Stimulated activated CD8-positive, alpha-beta memory T cell treated with anti-CD3 and anti-CD28 coated beads, Interleukin-15, amount 100 ng/mL, for 1 hour (primary cell): ENCODE results near the gene KIRREL1.

ENCODE experiments used
- DNase-seq: peaks from one replicate; pipeline ENCODE4 v3.0.0-alpha.2; 2020; ENCODE audit warnings: low read depth

Gene KIRREL1

DNA sequence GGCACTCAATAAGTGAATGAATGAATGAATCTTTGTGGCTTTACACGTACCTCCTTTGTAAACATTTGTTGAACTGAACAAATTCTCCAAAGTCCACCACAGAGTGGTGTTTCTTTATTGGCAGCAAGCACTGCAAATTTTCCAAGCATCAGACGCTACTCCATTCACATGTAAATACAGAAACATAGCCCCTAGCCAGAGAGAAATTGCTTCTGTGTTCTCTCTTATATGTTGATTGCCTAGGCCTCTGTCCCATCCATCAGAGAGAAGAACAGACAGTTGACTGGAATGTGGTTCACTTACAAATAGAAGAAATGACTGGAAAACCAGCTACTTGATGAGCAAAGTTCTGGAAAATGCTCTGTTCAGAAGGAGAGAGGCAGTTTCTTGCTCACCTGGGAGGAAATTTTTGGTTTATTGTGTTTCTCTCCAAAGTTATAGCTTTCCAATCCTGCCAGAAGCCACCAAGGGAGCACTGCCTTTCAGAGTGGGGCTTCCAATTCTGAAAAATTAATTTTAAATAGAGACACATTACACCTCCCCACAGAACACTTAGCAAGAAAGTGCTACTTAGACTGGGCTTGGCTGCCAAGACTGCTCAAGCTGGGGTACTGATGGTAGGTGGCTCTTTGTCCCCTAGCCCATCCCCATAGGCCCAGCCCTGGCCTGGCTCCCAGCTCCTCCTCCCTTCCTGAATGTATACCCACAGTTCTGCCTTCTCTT is 18.1 kb upstream of the KIRREL1 start:
- DNase-seq: no peak

DNA sequence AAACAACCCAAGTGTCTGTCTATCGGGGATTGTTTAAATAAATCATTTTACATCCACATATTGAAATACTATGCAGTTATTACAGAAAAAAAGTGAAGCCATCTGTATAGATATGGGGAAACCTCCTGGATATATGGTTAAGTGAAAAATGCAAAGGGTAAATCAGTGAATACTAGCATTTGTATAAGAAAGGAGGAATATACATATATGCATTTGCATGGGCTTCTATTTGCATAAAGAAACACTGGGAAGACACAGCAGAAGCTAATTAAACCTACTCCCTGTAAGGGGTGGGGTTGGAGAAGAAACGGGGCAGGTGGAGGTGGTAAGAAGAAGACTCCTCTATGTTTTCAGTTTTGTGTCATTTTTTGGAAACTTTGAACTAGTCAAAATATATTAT is 16.6 kb upstream of the KIRREL1 start:
- no peak for DNase-seq

DNA sequence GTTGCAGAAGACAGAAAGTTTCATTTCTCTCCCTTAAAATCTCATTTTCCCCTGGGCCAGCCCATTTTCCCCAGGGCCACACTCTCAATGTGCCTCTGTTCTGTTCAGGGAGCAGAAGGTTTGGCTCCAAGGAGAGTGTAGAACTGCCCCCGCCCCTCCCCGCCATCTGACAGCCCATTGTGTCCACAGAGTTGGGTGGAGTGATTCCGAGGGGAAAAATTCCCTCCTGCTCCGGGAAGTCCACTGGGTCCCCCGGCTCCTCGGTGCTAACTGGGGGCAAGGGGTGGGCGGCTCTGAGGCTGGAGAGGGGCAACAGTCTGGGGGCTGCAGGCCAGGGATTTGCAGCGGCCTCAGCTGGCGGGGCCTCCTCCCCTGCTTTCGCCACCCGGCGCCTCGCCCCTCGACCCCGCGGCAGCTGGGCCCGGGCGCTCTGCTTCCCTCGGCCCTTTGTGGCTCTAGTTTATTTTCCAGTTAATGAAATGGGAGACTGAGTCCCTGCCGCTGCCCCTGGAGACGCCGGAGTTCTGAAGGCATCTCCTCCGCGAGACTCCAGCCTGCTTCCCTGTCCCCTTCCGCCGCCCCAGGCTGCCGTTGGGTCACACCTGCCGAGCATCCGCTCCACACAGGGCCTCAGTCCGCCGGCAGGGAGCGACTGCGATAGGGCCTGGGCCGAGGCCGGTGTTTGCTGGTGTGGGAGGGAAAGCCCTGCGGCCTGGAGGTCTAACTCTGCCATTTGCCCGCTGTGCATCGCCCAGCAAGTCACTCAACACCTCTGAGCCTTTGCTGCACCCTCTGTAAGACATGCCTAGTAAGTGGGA is 14.7 kb upstream of the KIRREL1 start:
- no peak for DNase-seq

DNA sequence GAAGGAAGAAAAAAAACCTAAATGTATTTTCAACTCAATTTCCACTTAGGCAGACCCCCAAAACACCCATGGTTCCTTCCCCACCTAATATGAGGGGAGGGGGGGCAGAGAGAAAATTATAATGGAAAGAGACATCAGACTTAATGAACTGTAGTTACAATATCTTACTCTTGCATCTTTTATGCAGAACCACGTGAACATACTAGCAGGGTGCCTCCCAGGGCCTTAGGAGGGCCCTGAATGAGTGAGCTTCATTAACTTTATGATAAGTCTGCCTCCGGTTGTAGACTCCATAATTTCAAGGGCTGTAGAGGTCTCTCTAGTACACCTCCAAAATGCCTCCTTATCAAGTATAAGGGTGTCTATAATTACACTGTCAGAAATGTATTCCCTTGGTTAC is 11.3 kb upstream of the KIRREL1 start:
- DNase-seq: no peak

DNA sequence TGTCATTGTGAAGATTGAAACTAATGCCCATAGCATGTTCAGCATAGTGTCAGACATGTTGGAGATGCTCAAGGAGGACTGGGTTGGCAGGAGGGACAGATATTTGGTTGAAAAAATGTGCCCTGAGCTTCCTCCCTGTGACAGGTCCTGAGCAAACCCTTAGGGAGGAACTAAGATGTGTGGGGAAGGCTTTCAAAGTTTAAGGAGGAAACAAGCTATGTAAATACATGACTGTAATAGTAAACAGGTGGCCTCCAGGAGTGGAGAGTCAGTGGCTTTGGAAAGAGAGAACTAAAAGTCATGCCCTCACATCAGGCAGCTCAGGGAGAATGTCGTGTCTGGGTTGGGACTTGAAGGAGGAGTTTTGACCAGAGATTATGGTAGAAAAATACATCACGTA is 9.7 kb upstream of the KIRREL1 start:
- no peak for DNase-seq

DNA sequence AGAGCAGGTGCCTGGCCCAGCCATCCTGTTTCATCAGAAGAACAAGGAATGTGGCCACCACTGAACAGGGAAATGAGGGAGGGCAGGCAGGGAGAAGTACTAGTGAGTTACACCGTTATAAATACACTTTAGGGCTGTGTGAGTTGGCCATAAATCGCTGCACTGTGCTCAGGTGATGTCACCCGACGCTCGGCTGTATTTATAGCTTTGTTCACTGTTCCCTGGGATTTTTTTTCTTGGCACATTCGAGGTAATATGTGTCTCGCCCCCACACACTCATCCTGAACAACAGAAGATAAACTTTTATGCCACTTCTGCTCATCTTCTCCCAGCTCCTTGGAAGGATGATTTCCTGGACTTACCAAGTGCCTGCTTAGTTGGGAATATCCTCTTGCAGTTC is 9.0 kb upstream of the KIRREL1 start:
- no peak for DNase-seq

DNA sequence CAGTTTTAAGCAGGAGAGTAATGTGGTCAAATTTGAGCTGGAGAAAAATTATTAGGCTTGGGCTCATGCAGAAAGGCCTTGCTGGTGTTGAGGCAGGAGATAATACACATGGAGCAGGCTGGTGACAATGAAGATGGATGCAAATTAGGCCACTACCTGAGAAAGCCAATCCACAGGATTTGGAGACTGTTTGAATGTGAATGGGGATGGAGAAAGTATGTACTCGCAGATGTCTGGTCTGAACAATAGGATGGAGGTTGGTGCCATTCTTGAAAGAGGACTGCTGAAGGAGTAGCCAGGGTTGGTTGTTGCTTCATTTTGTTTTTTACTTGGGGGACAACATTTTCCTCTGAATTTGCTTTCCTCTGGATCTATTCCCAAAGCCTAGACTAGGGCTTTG is 8.0 kb upstream of the KIRREL1 start:
- DNase-seq: no peak

DNA sequence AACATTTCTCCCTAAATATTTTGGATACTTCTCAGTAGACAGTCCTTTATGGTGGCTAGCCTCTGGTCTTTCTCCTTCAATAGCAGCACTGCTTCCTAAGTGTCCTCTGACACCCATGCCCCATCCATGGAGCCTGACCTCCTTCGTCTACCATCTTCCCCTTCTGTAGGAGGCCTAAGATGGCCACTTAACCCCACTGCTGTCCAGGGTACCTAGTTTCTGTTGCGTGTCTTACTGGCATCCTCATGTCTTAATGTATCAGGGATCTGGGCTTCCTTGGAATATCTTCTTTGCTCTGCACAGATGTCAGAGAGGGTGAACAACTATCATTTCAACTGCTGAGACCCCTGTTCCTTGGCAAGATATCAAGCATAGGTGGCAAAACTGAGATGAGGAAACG is 5.4 kb upstream of the KIRREL1 start:
- DNase-seq: no peak

DNA sequence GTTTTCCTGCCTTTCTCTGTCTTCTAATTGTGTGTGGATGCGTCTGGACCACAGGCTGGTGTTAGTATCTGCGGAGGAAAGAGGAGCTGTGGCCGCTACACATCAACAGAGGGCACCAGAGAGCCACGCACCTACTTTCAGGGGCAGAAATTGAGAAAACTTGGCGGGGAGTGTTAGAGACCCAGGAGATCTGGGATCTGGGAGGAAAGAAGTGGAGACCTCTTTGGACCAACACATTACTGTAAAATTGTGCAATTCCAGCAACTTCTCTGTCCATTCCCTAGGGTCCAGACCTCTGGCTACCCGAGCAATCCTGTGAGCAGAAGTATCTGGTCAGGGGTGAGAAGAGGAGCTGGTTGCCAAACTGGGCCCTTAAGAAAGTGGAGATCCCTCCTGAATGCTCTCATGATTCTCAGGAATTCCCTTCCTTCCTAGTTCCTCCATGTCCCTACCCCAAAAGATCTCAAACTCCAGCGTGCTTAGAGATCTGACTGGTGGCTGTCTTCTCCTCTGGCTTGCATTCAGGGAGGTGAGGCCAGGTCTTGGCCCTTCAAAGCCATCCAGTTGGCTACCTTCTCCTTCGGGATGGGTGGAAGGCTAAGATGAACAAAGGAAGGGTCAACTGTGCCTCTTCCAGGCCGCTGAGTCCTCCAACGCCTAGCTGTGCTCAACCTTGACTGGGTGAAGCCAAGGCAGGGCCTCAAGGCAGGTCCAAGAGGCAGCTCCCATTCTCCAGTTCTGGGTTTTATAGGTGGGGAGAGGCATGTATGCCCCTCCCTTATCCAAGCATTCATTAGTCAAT is 1.2 kb upstream of the KIRREL1 start:
- peak; percentile 11 for DNase-seq

DNA sequence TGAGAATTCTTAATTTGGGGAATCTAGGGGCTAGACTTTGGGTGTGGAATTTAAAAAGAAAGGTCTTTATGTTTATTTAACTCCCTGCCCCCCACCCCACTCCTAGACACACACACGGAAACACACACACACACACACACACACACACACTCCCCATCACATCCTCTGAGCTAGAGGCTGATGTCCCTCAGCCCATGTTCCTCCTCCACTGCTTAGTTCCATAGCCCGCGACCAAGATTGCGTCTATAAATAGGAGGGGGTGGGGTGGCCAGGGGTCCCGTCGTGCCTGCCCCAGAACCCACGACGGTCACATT is 655 bp upstream of the KIRREL1 start:
- no peak for DNase-seq

DNA sequence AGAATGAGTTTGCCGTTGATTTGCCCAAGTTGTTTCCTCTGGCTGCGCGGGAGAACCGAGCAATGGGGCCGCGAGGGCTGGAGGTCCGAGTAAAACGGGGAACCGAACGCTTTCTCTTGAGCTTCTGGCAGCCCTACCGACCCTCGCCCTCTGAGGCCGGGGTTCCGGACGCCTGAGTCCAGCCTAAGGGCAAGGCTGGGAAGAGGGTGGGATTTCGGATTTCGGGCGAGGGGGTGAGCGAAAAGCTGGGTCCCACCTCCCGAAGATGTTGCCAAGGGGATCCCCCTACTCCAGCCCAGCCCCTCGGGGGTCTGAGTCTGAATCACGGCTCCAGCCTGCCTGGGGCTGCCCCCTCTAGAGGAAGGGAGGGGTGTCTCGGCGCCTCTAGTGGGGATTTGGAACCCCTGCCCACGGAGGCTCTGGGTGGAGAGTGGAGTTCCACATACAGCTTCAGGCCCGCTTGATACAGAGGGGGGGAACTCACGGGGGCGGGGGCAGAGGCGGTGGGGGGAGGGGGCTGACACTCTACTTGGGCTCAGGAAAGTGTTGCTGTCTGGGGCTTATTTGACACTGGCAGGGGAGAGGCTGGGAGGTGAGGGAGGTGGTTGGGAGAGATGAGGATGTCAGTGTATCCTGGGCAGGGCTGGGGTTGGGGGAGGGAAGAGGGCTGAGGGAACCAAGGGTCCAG is 617 bp downstream of the KIRREL1 start:
- no peak for DNase-seq

DNA sequence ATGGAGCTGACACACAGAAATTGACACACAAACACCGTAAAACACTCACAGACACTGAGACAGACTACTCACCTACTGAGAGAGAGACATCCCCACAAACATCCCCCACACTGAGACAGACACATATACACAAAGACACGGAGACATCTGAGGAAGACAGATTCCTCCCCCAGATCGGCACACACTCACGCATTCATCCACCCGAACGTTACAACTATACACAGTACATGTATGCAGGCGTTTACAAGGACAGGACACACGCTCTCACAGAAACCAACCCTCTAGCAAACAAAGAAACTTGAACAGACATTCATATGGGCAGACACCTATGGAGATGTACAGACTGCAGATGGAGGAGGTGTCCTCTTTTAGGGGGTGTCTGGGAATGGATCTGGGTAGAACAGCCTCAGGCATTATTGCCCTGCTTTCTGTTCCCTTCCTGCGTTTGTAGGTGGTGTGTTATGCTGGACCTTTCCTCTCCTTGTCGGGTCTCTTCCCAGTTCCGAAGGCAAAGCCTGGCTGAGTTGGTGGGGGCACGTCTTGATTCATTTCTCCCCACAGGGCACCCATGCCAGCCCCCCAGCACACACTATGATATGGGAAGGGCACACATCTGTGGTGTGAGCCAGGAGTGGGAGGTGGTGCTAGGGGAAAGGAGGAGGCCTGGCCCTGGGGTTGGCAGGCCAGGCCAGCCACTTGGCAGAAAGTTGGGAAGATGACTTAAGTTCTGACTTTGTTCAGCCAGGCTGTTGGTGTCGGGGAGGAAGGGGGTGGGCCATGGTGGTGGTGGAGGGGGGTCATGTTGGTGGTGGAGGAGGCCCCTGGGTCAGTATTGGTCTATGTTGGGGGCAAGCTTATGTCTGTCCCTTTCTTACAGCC is 1.5 kb downstream of the KIRREL1 start:
- DNase-seq: no peak

DNA sequence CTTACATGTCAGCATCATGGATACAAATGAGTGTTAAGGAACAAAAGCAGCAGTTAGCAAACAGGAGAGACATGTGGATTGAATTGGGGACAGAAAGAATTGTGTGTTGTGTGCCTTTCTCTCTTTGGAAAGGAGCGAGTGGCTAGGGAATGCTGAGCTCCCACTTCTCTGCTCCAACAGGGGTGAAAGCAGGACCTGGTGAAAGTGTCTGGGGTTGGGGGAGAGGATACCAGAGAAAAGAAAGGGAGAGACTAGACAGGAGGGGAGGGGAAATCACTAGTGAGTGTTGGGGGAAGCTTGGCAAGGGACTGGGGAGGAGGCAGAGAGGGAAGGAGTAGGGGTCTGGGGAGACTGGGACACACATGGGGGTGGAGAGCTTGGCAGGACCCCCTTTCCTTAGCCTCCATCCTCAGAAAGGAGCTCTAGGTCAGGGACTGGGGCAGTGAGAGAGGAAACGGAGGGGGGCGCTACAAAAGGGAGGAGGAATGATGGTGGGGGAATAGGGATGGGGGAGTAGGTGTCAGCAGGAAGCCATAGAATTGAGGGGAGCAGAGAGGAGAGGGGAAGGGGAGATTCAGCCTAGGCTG is 2.2 kb downstream of the KIRREL1 start:
- DNase-seq: no peak

DNA sequence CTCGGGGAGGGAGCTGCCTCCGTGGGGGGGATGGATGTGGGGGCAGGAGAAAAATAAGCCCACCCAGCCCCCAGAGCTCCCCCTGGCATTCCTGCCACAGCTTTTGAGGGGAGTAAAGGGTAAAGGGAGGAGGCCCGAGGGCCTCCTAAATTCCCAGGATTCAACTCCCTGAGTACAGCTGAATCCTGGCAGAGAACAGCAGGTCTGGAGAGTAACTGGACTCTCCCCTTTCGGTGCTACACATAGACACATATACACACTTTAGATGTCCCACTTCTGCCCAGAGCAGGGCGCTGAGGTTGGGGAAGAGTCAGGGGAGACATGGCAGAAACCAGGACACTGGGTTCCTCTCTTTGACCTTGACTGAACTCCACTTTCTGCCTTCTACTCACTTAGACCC is 3.0 kb downstream of the KIRREL1 start:
- no peak for DNase-seq

DNA sequence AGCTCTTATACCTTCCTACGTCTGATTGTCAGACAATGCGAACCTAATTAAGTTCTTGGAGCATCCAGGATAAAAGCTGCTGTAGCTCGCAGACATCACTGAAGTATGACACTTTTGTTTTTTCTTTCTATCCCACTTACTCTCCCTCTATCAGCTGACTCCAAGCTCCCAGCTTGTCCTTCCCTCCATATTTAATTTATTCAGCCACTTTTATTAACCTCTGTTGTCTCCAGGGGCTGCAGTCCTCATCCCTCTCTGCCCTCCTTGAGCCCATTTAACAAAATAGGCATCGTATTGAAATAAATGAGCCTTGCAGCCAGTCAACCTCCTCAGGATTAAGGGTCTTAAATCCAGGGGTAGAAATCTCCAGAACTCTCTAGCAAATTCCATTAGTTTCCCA is 7.1 kb downstream of the KIRREL1 start:
- DNase-seq: no peak

DNA sequence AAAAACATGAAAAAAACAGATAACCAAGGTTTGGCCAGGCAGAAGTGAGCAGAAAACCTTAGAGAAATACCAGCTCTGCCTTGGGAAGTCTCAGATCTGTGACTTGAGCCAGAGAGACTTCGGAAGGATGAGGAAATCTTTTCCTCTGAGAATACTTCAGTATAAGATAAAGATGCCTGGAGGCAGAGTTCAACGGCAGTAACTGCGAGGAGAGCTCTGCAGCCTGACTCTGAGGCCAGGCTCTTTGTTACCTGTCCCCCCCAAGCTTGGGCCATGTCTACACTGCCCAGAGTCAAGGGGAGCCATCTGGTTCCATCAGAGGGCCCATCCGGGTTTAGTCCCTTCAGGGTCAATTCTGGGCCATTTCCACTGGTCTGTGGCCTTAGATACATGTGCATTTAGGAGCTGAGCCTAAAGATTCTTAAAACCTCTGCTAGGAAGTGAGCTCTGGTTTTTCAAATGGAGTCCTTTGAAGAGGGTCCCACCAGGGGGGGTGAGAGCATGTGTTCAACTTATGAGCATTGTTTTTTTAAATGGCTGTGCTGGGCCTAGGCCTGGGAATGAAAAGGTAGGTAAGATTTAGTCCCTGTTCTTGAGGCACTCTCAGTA is 8.7 kb downstream of the KIRREL1 start:
- DNase-seq: no peak

DNA sequence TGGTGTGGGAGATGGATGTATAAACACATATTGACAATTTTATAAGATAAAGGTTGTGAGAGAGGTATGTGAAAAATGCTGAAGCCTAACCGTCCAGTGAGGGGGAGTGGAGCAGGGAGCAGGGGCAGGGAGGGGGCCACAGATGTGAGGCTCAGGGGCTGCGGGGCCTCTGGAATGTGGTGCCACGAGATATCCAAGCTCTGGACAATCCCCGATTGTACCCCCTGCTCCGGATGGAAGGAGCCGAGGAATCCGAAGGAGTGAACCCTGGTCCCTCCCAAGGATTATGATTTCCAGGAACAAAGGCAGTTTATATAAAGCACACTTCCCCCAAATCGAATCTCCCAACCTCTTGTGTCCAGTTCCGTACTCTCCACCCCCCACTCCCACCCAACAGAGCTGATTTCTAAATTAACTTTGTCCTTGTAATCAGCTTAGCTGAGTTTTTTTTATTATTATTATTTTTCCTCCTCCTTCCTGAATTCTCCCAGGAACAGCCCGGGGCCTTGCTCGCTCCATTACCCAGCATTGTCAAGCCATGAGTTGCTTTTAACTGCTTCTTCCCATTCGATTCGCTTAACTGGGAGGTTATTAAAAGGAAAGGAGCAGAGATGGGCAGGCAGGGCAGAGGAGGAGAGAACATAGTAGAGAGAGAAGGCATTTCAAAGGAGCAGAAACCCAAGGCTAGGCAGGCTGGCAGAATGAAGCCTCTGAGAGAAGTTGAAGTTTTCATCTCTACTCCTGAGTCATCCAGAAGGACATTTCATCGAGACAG is 9.4 kb downstream of the KIRREL1 start:
- no peak for DNase-seq

DNA sequence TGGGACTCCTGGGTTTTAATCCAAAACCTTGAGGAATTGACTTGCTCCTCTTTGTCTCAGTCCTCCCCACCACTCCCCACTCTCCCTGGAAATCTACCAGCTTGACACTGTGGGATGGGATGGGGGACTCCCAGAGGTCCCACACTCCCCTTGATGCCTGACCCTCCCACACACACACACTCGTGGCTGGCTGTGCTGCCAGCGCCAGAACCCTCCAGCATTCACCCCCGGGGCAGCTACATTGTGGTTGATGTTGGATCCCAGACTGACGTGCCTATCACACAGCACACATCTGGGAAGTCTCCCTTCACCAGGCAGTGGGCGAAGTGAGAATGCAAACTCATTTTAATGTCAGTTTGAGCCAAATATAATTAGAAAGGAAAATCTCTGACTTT is 10.0 kb downstream of the KIRREL1 start:
- no peak for DNase-seq

DNA sequence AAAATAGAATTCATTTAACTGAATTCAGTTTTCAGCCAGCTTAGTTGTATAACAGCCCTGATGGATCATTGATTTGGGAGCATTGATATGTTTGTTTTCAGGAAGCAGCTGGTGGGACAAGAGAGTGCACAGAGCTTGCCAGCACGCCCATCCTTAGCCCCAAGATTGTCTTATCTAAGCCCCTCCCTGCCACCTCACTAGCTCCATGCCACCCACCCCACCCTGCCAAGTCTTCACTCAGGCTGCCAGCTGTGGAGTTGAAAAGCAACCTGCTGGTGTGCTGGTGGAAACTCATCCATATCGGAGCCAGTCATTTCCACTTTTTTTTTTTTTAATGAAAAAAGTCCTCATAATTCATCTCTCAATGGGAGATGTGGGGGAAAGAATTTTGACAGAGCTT is 11.8 kb downstream of the KIRREL1 start:
- DNase-seq: no peak

DNA sequence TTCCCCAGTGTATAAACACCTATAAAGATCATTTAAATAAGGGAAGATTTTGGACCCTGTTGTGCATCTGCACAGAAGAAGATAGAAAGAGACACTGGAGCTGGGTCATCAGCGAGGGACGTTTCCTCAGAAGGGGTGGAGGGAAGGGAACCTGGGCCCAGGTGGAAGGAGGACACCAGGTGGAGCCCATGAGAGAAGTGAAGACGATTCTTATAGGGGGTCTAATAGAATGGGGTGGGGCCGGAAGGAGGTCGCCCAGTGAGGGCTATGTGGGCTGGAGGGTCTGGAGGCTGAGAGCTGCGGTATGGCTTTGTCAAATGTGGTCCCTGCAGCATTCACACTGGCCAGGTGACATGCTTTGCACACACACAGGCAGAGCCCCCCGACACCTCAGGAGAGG is 13.7 kb downstream of the KIRREL1 start:
- no peak for DNase-seq
